Astrocyte (in vitro differentiated cells and primary cell): ENCODE measurements around the gene DYRK3. TPM values are rescaled to one million over a fixed set of nuclear protein-coding genes. Genes with fewer than 3 reads are reported as not detected.

ENCODE experiments used
- DNase-seq: peaks from one replicate; pipeline ENCODE4 v3.0.0-alpha.2; 2010; ENCODE audit warnings: low read depth
- FAIRE-seq: peaks from 2 replicates; lab custom pipeline; 2011; peaks lifted over from hg19 to GRCh38; lab: Jason Lieb, UNC
- H2AFZ ChIP-seq: 2 replicates; pipeline ENCODE4 v1.6.0; 2012; ENCODE audit warnings: low read depth, low read length, inconsistent platforms
- H3K27ac ChIP-seq: 2 replicates; pipeline ENCODE4 v1.5.1; 2011; ENCODE audit warnings: low read depth, low read length, inconsistent platforms
- H3K27me3 ChIP-seq: 2 replicates; pipeline ENCODE4 v1.6.0; 2011; ENCODE audit warnings: low read length, inconsistent platforms; ENCODE audit not compliant: insufficient read depth
- H3K36me3 ChIP-seq: 2 replicates; pipeline ENCODE4 v1.5.1; 2011; ENCODE audit warnings: low read length, inconsistent platforms; ENCODE audit not compliant: insufficient read depth
- H3K4me1 ChIP-seq: 2 replicates; pipeline ENCODE4 v1.5.1; 2011; ENCODE audit warnings: low read length, inconsistent platforms; ENCODE audit not compliant: insufficient read depth
- H3K4me2 ChIP-seq: 2 replicates; pipeline ENCODE4 v1.6.0; 2012; ENCODE audit warnings: low read length, inconsistent platforms
- H3K4me3 ChIP-seq: 2 replicates; pipeline ENCODE4 v1.5.1; 2011; ENCODE audit warnings: low read depth, mild to moderate bottlenecking, low read length, inconsistent platforms; ENCODE audit not compliant: insufficient read depth
- H3K79me2 ChIP-seq: 2 replicates; pipeline ENCODE4 v1.6.0; 2012; ENCODE audit warnings: mild to moderate bottlenecking, low read length, inconsistent platforms; ENCODE audit not compliant: insufficient read depth
- H3K9ac ChIP-seq: 2 replicates; pipeline ENCODE4 v1.6.0; 2012; ENCODE audit warnings: mild to moderate bottlenecking, low read length, inconsistent platforms
- H3K9me3 ChIP-seq: 2 replicates; pipeline ENCODE4 v1.5.1; 2012; ENCODE audit warnings: low read depth, mild to moderate bottlenecking, low read length, inconsistent platforms; ENCODE audit not compliant: insufficient read depth
- H4K20me1 ChIP-seq: 2 replicates; pipeline ENCODE4 v1.6.0; 2012; ENCODE audit warnings: low read length, inconsistent platforms; ENCODE audit not compliant: insufficient read depth
- H3K27ac Mint-ChIP-seq: one replicate; pipeline ENCODE4 v1.8.0; 2021; ENCODE audit warnings: mild to moderate bottlenecking, mixed read lengths; ENCODE audit not compliant: unreplicated experiment
- H3K27me3 Mint-ChIP-seq: one replicate; pipeline ENCODE4 v1.8.0; 2021; ENCODE audit warnings: low read depth, mixed read lengths; ENCODE audit not compliant: unreplicated experiment
- H3K36me3 Mint-ChIP-seq: one replicate; pipeline ENCODE4 v1.8.0; 2021; ENCODE audit warnings: low read depth, mixed read lengths; ENCODE audit not compliant: unreplicated experiment
- H3K4me1 Mint-ChIP-seq: one replicate; pipeline ENCODE4 v1.8.0; 2021; ENCODE audit warnings: low read depth, mixed read lengths; ENCODE audit not compliant: unreplicated experiment
- H3K4me3 Mint-ChIP-seq: one replicate; pipeline ENCODE4 v1.8.0; 2021; ENCODE audit warnings: mild to moderate bottlenecking, moderate library complexity, mixed read lengths; ENCODE audit not compliant: unreplicated experiment
- H3K9me3 Mint-ChIP-seq: one replicate; pipeline ENCODE4 v1.8.0; 2021; ENCODE audit warnings: mild to moderate bottlenecking, mixed read lengths; ENCODE audit not compliant: unreplicated experiment
- EZH2 ChIP-seq: IDR thresholded peaks from 2 replicates; pipeline ENCODE4 v1.6.1; 2012; ENCODE audit warnings: mild to moderate bottlenecking, low read length, inconsistent platforms; ENCODE audit not compliant: insufficient read depth
- total RNA-seq: library from RNA; stranded (reverse); gene quantifications from 2 replicates; pipeline ENCODE4 v1.2.1, GENCODE V29; 2021
- TF ChIP-seq, protein P1 (sequence below): IDR thresholded peaks from 2 replicates; pipeline ENCODE4 v1.5.1; 2011; ENCODE audit warnings: low read depth, mild to moderate bottlenecking, inconsistent platforms, low read length, moderate library complexity; ENCODE audit not compliant: insufficient read depth

The DYRK3 gene
- total RNA-seq, 1 donor from 2014 or later, result 8.2 TPM

DNA sequence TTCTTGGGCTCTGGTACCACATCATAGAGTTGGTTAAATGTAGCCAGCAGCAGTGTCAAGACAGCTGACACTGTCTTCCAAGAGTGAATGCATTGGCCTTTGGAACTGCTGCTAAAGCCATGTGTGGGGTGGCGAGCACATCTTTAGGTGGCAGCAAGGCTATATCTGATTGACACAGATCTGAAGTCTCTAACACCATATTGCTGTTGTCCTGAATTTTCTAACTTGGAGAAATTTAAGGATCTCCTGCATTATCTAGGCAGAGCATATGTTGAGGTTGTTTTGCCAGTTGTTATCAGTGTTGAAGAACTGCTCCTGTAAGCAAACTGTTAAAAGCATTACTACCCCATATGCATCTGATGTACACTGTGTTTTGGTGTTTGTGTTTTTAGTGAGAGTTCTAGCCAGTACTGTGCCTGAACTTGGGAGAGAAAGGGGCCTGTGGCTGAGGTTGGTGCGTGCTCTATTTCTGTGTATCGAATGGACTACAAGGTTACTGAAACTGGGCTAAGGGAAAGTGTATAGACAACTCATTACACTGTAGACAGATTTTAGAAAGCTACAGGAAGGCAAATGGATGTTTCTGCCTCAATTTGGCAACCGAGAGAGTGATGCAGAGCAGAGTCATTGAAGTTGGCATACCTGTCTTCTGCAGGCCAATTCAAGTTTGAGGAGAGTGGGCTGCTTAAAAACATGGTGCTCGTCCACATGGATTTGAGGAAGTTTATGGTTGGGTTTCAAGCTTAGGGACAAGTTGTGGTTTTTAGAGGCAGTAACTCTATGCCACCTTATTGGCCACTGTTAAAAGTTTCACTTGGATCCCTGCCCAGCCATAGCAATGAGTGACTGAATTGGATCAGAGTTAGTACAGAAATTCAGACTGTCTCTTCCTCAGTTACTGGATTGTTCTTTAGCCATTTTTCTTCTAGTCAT lies 16.9 kb downstream of the DYRK3 start:
- no peak overlapping the region for H3K9ac ChIP-seq
- H3K4me1 Mint-ChIP-seq, result peaks cover 11% of the 10 kb centered on the region
- H3K27ac Mint-ChIP-seq, result no peak overlapping the region
- FAIRE-seq (no peak), DNase-seq (no peak)
- H3K27me3 Mint-ChIP-seq, result peaks cover 3% of the 10 kb centered on the region
- H3K27me3 ChIP-seq, result no peaks in the 10 kb centered on the region
- no peaks in the 10 kb centered on the region for H3K79me2 ChIP-seq
- peaks cover 11% of the 10 kb centered on the region for H3K36me3 Mint-ChIP-seq
- no peak overlapping the region for H3K27ac ChIP-seq
- H4K20me1 ChIP-seq, result peaks cover 7% of the 10 kb centered on the region
- no peak overlapping the region for H3K4me3 Mint-ChIP-seq
- no peaks in the 10 kb centered on the region for H3K9me3 Mint-ChIP-seq
- peaks cover 7% of the 10 kb centered on the region for H3K36me3 ChIP-seq
- no peak overlapping the region for H3K4me2 ChIP-seq
- H2AFZ ChIP-seq, result no peak overlapping the region
- no peaks in the 10 kb centered on the region for H3K4me1 ChIP-seq
- H3K9me3 ChIP-seq, result no peaks in the 10 kb centered on the region
- H3K4me3 ChIP-seq, result no peak overlapping the region
- no peak for TF ChIP-seq EZH2
- TF ChIP-seq, protein P1, sequence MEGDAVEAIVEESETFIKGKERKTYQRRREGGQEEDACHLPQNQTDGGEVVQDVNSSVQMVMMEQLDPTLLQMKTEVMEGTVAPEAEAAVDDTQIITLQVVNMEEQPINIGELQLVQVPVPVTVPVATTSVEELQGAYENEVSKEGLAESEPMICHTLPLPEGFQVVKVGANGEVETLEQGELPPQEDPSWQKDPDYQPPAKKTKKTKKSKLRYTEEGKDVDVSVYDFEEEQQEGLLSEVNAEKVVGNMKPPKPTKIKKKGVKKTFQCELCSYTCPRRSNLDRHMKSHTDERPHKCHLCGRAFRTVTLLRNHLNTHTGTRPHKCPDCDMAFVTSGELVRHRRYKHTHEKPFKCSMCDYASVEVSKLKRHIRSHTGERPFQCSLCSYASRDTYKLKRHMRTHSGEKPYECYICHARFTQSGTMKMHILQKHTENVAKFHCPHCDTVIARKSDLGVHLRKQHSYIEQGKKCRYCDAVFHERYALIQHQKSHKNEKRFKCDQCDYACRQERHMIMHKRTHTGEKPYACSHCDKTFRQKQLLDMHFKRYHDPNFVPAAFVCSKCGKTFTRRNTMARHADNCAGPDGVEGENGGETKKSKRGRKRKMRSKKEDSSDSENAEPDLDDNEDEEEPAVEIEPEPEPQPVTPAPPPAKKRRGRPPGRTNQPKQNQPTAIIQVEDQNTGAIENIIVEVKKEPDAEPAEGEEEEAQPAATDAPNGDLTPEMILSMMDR, result no peak

DNA sequence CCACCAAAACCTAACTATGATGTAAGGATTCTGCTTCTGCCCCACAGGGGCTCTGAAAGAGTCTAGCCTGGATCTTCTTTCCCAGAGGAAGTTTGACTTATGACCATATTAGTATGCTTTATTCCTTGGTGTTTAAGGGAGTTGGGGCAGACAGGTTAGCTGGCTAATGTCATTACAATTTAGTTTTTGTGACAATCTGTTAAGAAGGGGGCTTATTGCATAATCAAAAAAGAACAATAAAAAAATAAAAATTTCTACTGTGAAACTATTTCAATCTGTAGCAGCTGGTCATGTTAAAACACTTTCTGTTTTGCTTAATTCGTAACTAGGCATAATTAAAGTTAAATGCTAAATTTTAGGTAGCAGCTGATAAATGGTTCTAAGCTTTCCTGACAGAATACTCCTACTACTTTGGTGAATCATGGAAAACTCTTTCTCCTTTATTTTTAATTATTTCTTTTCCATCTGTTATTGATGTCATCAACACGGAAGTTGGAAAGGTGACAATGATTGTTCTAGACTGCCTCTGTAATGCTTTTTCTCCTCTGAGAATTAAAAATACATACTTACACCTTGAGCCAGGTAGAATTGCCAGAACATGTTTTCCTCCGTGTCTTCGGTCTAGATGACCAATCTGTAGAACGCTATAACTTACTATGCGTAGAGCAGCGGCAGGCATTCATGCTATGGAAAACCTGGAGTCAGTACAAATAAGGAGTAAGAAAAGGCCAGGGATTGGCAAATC lies 18.6 kb downstream of the DYRK3 start:
- Histone ChIP-seq H3K4me1 (no peaks in the 10 kb centered on the region), H3K9me3 (no peaks in the 10 kb centered on the region), H3K4me3 (no peak overlapping the region), H3K27ac (no peak overlapping the region), H3K4me2 (no peak overlapping the region), H3K79me2 (no peaks in the 10 kb centered on the region), H3K27me3 (no peaks in the 10 kb centered on the region), H3K36me3 (no peaks in the 10 kb centered on the region), H2AFZ (no peak overlapping the region), H3K9ac (no peak overlapping the region), H4K20me1 (no peaks in the 10 kb centered on the region)
- DNase-seq (no peak), FAIRE-seq (no peak)
- TF ChIP-seq, protein P1, result no peak
- TF ChIP-seq EZH2, result no peak
- Mint-ChIP-seq H3K4me1 (peaks cover 10% of the 10 kb centered on the region), H3K27me3 (peaks cover 20% of the 10 kb centered on the region), H3K27ac (no peak overlapping the region), H3K9me3 (no peaks in the 10 kb centered on the region), H3K36me3 (peaks cover 5% of the 10 kb centered on the region), H3K4me3 (no peak overlapping the region)
